ENCODE measurements around the gene CSF2RB.

Gene CSF2RB

DNA sequence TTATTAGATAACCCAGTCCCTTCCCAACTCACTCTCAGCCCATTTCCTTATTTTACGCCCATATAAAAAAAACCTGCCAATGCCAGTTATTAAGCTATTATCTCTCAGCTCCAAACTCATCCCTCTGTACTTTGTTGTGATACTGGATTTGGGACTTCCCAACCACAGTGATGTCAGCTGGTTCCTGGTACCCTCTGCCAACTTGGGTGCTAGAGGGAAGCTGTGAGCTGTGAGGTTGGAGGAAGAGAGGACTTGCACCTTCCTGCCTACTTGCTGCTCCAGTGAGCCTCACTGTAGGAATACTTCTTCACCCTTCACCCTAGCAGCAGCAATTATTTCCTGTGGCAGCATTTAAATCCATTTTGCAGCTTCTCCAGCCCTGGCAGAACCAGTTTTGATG is 19.2 kb upstream of the CSF2RB start:
- Histone ChIP-seq H3K9ac (ENCODE audit: low read depth, low read length) (no peak overlapping the region), H3K9me3 (ENCODE audit: control insufficient read depth, insufficient read depth, low read length) (peaks cover 3% of the 10 kb centered on the region), H3K4me3 (ENCODE audit: low read depth, low read length) (no peak overlapping the region), H3K4me1 (ENCODE audit: control insufficient read depth, insufficient read depth, low read length) (no peaks in the 10 kb centered on the region), H3K36me3 (ENCODE audit: control insufficient read depth, insufficient read depth, low read length) (no peaks in the 10 kb centered on the region), H3K27me3 (ENCODE audit: control insufficient read depth, insufficient read depth, low read length) (no peaks in the 10 kb centered on the region)

- Histone ChIP-seq H3K9me3 (ENCODE audit: control insufficient read depth, insufficient read depth, low read length) (peaks cover 3% of the 10 kb centered on the region), H3K27me3 (ENCODE audit: control insufficient read depth, insufficient read depth, low read length) (peaks cover 3% of the 10 kb centered on the region), H3K4me3 (ENCODE audit: low read depth, low read length) (no peak overlapping the region), H3K4me1 (ENCODE audit: control insufficient read depth, insufficient read depth, low read length) (peaks cover 15% of the 10 kb centered on the region), H3K36me3 (ENCODE audit: control insufficient read depth, insufficient read depth, low read length) (no peaks in the 10 kb centered on the region), H3K9ac (ENCODE audit: low read depth, low read length) (no peak overlapping the region)
Measured at GRCh38 chr22:36897611-36898010, 15.8 kb upstream of the CSF2RB start.

DNA sequence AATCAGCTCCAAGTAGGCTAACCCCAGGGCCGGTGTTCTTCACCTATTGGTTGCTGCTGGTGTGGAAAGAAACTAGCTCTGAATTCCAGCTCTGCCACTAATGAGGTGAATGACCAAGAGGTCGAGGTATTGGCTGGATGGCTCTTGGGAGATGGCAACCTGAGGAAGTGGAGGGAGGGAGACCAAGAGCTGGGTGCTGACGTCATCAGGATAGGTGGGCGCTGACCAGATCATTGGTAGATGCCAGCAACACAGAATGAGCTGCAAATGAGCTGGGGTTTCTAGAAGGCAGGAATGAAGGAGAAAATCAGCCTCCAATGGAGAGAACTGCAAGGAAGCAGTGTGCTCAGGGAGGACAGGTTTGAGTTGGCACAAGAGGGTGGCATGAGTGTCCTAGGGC is 14.7 kb upstream of the CSF2RB start:
- Histone ChIP-seq H3K9me3 (ENCODE audit: control insufficient read depth, insufficient read depth, low read length) (peaks cover 3% of the 10 kb centered on the region), H3K36me3 (ENCODE audit: control insufficient read depth, insufficient read depth, low read length) (no peaks in the 10 kb centered on the region), H3K9ac (ENCODE audit: low read depth, low read length) (no peak overlapping the region), H3K4me1 (ENCODE audit: control insufficient read depth, insufficient read depth, low read length) (peaks cover 15% of the 10 kb centered on the region), H3K27me3 (ENCODE audit: control insufficient read depth, insufficient read depth, low read length) (peaks cover 3% of the 10 kb centered on the region), H3K4me3 (ENCODE audit: low read depth, low read length) (no peak overlapping the region)

DNA sequence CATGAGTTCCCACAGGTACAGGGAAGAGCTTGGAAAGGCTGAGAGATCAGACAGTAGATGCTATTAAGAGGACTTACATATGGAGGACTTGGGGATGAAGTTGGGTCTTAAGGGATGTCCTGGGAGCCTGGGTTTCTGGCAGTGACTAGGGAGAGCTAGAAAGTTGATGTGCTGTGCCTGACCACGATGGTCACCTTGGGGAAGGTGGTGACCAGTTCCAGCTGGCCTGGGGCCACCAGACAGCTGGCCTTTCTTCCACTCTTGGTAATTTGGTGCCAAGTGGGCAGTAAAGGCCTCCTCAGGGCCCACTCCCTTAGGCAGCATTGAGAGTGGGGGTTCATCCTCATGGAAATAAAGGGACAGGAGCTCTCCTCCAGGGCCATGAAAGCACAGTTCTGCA is 13.9 kb upstream of the CSF2RB start:
- Histone ChIP-seq H3K4me1 (ENCODE audit: control insufficient read depth, insufficient read depth, low read length) (peaks cover 15% of the 10 kb centered on the region), H3K9ac (ENCODE audit: low read depth, low read length) (no peak overlapping the region), H3K4me3 (ENCODE audit: low read depth, low read length) (no peak overlapping the region), H3K9me3 (ENCODE audit: control insufficient read depth, insufficient read depth, low read length) (peaks cover 3% of the 10 kb centered on the region), H3K27me3 (ENCODE audit: control insufficient read depth, insufficient read depth, low read length) (peaks cover 3% of the 10 kb centered on the region), H3K36me3 (ENCODE audit: control insufficient read depth, insufficient read depth, low read length) (no peaks in the 10 kb centered on the region)

DNA sequence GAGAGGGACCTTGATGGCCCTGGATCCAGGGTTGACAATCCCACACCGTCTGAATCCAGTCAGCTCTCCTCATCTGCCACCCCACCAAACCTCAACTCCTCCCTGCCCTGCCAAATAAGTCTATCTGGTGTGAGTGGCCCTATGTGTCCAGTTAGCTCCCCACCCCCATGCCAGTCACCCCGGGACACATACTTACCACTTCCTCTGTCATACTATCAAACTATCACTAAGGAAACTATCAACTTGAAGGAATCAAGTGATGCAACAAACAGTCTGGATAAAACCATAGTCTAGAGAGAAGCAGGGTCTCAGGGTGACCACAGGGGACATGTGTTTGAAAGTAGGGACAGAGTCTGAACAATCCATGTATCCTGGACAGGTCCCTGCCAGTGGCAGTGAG is 13.2 kb upstream of the CSF2RB start:
- Histone ChIP-seq H3K36me3 (ENCODE audit: control insufficient read depth, insufficient read depth, low read length) (no peaks in the 10 kb centered on the region), H3K27me3 (ENCODE audit: control insufficient read depth, insufficient read depth, low read length) (peaks cover 3% of the 10 kb centered on the region), H3K9me3 (ENCODE audit: control insufficient read depth, insufficient read depth, low read length) (peaks cover 3% of the 10 kb centered on the region), H3K4me1 (ENCODE audit: control insufficient read depth, insufficient read depth, low read length) (peaks cover 15% of the 10 kb centered on the region), H3K4me3 (ENCODE audit: low read depth, low read length) (no peak overlapping the region), H3K9ac (ENCODE audit: low read depth, low read length) (no peak overlapping the region)

- H3K4me3 ChIP-seq (ENCODE audit: low read depth, low read length), result no peak overlapping the region
- no peak overlapping the region for H3K9ac ChIP-seq (ENCODE audit: low read depth, low read length)
- peaks cover 3% of the 10 kb centered on the region for H3K27me3 ChIP-seq (ENCODE audit: control insufficient read depth, insufficient read depth, low read length)
- H3K36me3 ChIP-seq (ENCODE audit: control insufficient read depth, insufficient read depth, low read length), result no peaks in the 10 kb centered on the region
- H3K9me3 ChIP-seq (ENCODE audit: control insufficient read depth, insufficient read depth, low read length), result peaks cover under 1% of the 10 kb centered on the region
- peaks cover 15% of the 10 kb centered on the region for H3K4me1 ChIP-seq (ENCODE audit: control insufficient read depth, insufficient read depth, low read length)
Measured at GRCh38 chr22:36900880-36901279, 12.5 kb upstream of the CSF2RB start.

DNA sequence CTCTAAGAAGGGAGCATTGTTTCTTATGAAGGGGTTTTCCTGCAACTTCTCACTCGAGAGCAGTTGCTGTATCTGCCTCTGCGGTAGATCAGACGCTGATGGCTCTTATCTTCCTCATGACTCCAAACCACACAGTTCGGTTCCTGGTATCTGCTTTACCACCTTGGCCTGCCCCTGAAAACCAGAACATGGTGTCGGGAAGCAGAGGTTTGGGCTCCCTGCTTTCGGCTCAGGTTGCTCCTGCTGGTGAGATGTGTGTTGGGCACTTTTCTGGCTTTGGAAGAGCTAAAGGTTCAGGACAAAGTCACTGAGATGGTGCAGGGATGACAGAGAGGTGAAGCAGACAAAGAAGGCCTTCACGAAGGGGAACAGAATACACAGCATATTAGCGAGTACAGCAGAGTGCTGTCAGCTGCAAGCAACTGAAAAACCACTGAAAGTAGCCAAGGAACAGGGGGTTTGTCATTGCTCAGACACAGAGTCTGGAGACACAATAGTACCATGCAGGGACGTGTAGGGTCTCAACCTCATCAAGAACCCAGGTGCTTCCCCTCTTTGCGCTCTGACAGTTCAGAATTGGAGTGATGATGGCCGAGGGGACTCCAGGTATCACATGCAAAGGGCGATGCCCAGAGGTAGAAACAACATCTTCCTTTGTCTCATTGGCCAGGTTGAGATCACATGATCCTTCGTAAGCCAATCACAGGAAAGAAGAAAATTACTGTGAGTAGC is 11.9 kb upstream of the CSF2RB start:
- Histone ChIP-seq H3K27me3 (ENCODE audit: control insufficient read depth, insufficient read depth, low read length) (peaks cover 3% of the 10 kb centered on the region), H3K4me3 (ENCODE audit: low read depth, low read length) (no peak overlapping the region), H3K9me3 (ENCODE audit: control insufficient read depth, insufficient read depth, low read length) (no peaks in the 10 kb centered on the region), H3K36me3 (ENCODE audit: control insufficient read depth, insufficient read depth, low read length) (no peaks in the 10 kb centered on the region), H3K4me1 (ENCODE audit: control insufficient read depth, insufficient read depth, low read length) (peaks cover 15% of the 10 kb centered on the region), H3K9ac (ENCODE audit: low read depth, low read length) (no peak overlapping the region)

DNA sequence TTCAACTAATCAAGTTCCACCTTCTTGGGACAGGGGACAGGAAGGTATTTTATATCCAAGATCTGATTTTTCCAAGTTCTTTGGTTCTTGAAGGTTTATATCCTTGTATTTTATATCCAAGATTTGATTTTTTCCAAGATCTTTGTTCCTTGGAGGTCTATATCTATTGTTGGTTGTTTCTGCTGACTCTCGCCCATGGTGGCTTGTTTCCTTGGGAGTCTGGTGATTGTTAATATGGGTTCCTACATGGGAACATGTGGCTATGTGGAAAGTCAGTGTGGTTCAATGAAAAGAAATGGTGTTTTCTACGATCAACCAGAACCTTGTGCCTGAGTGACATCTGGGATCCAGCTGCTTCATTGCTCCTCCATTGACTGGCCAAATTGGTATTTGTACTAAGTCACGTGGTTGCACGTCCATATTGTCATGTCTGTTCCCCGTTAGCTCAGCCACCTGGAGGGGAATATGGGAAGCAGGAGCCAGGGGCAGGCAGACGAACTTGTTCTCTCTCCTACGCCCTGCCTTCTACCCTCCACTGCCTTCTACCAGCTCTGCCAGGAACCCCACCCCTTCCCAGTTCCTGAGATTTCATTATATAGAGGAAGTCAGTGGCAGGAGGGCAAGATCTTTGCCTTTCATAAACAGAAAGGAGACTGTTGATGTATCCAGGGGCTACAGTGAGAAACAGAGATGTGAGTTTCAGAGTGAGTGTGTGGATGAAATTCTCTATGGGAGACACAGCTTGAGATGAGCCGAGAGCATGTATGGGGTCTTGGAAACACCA is 11.1 kb upstream of the CSF2RB start:
- Histone ChIP-seq H3K9me3 (ENCODE audit: control insufficient read depth, insufficient read depth, low read length) (no peaks in the 10 kb centered on the region), H3K9ac (ENCODE audit: low read depth, low read length) (no peak overlapping the region), H3K36me3 (ENCODE audit: control insufficient read depth, insufficient read depth, low read length) (no peaks in the 10 kb centered on the region), H3K4me3 (ENCODE audit: low read depth, low read length) (no peak overlapping the region), H3K27me3 (ENCODE audit: control insufficient read depth, insufficient read depth, low read length) (peaks cover 3% of the 10 kb centered on the region), H3K4me1 (ENCODE audit: control insufficient read depth, insufficient read depth, low read length) (peaks cover 15% of the 10 kb centered on the region)

DNA sequence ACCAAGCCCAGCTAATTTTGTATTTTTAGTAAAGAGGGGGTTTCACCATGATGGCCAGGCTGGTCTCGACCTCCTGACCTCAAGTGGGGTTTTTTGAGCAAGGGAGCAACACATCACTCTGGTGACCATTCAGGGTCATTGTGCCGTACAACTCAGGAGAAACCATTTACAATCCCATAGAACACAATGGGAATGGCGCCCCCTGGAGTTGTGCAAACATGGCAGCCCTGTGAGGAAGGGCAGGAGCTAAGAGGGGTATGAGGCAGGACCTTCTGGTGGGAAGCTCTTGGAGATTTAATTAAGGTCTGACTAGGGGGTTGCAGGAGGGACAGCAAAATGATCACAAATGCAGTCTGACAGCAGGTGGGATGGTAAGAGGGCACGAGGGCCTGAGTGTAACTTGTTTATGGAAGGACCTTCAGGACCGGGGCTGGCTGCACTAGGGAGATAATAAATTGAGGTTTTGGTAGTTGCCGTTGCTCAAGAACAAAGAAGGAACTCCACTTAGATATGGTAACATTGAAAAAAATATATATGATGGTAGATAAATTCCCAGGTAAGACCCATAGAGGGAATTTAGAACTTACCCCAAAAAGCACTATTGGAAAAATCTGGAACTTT is 9.1 kb upstream of the CSF2RB start:
- no peaks in the 10 kb centered on the region for H3K36me3 ChIP-seq (ENCODE audit: control insufficient read depth, insufficient read depth, low read length)
- no peak overlapping the region for H3K4me3 ChIP-seq (ENCODE audit: low read depth, low read length)
- H3K9me3 ChIP-seq (ENCODE audit: control insufficient read depth, insufficient read depth, low read length), result no peaks in the 10 kb centered on the region
- H3K27me3 ChIP-seq (ENCODE audit: control insufficient read depth, insufficient read depth, low read length), result peaks cover 10% of the 10 kb centered on the region
- no peak overlapping the region for H3K9ac ChIP-seq (ENCODE audit: low read depth, low read length)
- peaks cover 15% of the 10 kb centered on the region for H3K4me1 ChIP-seq (ENCODE audit: control insufficient read depth, insufficient read depth, low read length)

DNA sequence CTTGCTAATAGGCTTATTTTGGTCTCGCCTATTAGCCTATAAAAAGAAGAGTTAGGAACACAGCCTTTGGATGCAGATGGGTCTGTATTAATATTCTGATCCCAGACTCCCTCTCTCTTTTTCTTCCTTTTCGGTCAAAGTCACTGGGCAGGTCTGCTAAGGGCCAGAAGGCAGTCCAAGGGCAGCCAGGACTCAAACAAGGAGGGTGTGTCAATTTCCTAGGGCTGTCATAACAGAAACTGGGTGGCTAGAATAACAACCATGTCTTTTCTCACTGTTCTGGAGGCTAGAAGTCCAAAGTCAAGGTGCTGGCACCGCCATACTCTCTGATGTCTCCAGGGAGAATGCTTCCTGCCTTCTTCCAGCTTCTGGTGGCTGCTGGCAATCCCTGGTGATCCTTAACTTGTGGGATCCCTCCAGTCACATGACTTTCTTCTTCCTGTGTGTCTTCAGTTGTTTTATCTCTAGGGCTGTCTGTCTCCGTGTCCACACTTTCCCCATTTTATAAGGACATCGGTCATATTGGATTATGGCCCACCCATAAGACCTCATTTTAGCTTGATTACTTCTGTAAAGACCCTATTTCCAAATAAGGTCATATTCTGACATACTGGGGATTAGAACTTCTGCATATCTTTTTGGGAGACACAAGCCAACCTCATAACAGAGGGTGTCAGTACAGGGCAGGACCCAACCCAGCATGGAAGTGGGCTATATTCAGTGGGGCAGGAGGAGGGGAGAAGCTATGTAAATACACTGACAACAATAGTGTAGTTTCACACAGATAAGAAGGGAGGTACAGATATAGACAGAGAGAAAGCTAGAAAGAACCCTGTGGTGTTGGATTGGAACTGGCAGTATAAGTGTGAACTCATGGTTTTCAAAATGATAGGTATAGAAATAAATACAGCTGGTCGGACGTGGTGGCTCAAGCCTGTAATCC is 5.9 kb upstream of the CSF2RB start:
- H3K27me3 ChIP-seq (ENCODE audit: control insufficient read depth, insufficient read depth, low read length), result peaks cover 33% of the 10 kb centered on the region
- H3K4me1 ChIP-seq (ENCODE audit: control insufficient read depth, insufficient read depth, low read length), result peaks cover 13% of the 10 kb centered on the region
- no peak overlapping the region for H3K4me3 ChIP-seq (ENCODE audit: low read depth, low read length)

GRCh38 chr22:36910461-36910860 is 3.0 kb upstream of the CSF2RB start:
- no peak overlapping the region for H3K9ac ChIP-seq (ENCODE audit: low read depth, low read length)
- no peaks in the 10 kb centered on the region for H3K9me3 ChIP-seq (ENCODE audit: control insufficient read depth, insufficient read depth, low read length)
- H3K36me3 ChIP-seq (ENCODE audit: control insufficient read depth, insufficient read depth, low read length), result no peaks in the 10 kb centered on the region
- no peak overlapping the region for H3K4me3 ChIP-seq (ENCODE audit: low read depth, low read length)
- H3K4me1 ChIP-seq (ENCODE audit: control insufficient read depth, insufficient read depth, low read length), result peaks cover 14% of the 10 kb centered on the region
- H3K27me3 ChIP-seq (ENCODE audit: control insufficient read depth, insufficient read depth, low read length), result peaks cover 49% of the 10 kb centered on the region

More for the DNA sequence above, 5.9 kb upstream of the CSF2RB start:
- H3K36me3 ChIP-seq (ENCODE audit: control insufficient read depth, insufficient read depth, low read length), result no peaks in the 10 kb centered on the region
- H3K9me3 ChIP-seq (ENCODE audit: control insufficient read depth, insufficient read depth, low read length), result no peaks in the 10 kb centered on the region
- no peak overlapping the region for H3K9ac ChIP-seq (ENCODE audit: low read depth, low read length)

Measured in iPS-15b (cell line).